ENCODE measurements around the gene CPA5. TPM values are rescaled to one million over a fixed set of nuclear protein-coding genes. Genes with fewer than 3 reads are reported as not detected.
A peak's percentile ranks its signal among the peaks of the same experiment; 100 is the strongest.

Gene CPA5
- total and polyA plus RNA-seq, 2 experiments from 2014 or later: not detected

- Mint-ChIP-seq H3K4me3 (no peak overlapping the region), H3K27ac (no peak overlapping the region)
- TF ChIP-seq, protein P1, sequence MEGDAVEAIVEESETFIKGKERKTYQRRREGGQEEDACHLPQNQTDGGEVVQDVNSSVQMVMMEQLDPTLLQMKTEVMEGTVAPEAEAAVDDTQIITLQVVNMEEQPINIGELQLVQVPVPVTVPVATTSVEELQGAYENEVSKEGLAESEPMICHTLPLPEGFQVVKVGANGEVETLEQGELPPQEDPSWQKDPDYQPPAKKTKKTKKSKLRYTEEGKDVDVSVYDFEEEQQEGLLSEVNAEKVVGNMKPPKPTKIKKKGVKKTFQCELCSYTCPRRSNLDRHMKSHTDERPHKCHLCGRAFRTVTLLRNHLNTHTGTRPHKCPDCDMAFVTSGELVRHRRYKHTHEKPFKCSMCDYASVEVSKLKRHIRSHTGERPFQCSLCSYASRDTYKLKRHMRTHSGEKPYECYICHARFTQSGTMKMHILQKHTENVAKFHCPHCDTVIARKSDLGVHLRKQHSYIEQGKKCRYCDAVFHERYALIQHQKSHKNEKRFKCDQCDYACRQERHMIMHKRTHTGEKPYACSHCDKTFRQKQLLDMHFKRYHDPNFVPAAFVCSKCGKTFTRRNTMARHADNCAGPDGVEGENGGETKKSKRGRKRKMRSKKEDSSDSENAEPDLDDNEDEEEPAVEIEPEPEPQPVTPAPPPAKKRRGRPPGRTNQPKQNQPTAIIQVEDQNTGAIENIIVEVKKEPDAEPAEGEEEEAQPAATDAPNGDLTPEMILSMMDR (conservative IDR thresholded peaks at IDR 0.05; ENCODE audit: low read depth in 2 of 2): peak in 1 of 2 experiments; percentile 22; a peak in 1 of 4 replicates
- TF ChIP-seq ETS1 (IDR thresholded peaks at IDR 0.05): no peak
- TF ChIP-seq, protein P2, sequence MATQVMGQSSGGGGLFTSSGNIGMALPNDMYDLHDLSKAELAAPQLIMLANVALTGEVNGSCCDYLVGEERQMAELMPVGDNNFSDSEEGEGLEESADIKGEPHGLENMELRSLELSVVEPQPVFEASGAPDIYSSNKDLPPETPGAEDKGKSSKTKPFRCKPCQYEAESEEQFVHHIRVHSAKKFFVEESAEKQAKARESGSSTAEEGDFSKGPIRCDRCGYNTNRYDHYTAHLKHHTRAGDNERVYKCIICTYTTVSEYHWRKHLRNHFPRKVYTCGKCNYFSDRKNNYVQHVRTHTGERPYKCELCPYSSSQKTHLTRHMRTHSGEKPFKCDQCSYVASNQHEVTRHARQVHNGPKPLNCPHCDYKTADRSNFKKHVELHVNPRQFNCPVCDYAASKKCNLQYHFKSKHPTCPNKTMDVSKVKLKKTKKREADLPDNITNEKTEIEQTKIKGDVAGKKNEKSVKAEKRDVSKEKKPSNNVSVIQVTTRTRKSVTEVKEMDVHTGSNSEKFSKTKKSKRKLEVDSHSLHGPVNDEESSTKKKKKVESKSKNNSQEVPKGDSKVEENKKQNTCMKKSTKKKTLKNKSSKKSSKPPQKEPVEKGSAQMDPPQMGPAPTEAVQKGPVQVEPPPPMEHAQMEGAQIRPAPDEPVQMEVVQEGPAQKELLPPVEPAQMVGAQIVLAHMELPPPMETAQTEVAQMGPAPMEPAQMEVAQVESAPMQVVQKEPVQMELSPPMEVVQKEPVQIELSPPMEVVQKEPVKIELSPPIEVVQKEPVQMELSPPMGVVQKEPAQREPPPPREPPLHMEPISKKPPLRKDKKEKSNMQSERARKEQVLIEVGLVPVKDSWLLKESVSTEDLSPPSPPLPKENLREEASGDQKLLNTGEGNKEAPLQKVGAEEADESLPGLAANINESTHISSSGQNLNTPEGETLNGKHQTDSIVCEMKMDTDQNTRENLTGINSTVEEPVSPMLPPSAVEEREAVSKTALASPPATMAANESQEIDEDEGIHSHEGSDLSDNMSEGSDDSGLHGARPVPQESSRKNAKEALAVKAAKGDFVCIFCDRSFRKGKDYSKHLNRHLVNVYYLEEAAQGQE (IDR thresholded peaks at IDR 0.05; ENCODE audit: unreplicated experiment): no peak
Measured at GRCh38 chr7:130358471-130358870, 13.9 kb downstream of the CPA5 start.

DNA sequence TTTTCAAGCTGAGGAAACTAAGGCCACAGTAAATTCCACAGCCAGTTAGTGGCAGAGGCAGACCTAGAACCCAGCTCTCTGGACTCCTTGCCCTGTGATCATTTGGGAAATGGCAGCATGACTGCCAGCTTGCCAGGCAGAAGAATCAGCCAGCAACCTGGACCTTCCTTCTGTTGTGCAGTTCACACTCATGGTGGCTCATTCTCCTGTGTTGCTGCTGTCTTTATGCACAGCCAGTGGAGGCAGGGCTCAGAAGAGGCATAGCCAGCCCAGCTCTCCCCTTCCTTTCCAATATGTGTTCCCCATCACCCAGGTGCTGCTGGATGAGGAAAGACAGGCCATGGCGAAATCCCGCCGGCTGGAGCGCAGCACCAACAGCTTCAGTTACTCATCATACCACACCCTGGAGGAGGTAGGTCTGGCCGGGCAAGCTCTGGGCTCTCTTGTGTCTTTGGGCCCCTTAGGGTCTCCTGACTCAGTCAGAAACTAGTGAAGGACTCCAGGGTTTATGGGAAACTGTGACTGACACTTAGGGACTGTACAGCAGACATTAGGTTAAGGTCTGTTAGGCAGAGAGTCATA, 14.8 kb downstream of the CPA5 start:
- Mint-ChIP-seq H3K4me3 (no peak overlapping the region), H3K4me1 (peaks cover 16% of the 10 kb centered on the region), H3K27ac (no peak overlapping the region), H3K27me3 (ENCODE audit: insufficient read depth, low read depth, poor library complexity) (peaks cover 13% of the 10 kb centered on the region), H3K36me3 (ENCODE audit: low read depth) (peaks cover 13% of the 10 kb centered on the region; the same call in 2 of the 3 replicates), H3K9me3 (peaks cover 19% of the 10 kb centered on the region)
- Histone ChIP-seq H3K27me3 (ENCODE audit: insufficient read depth) (no peaks in the 10 kb centered on the region), H3K4me2 (no peak overlapping the region), H3F3A (replicated peaks; ENCODE audit: low read depth) (no peaks in the 10 kb centered on the region), H4K20me1 (replicated peaks; ENCODE audit: insufficient read depth) (no peaks in the 10 kb centered on the region), H2AFZ (no peak overlapping the region), H3K9me2 (ENCODE audit: insufficient read depth) (0 out of 2 replicates have a peak, but pooled peaks cover 5% of the 10 kb centered on the region), H3K4me1 (ENCODE audit: insufficient read depth) (peaks cover 6% of the 10 kb centered on the region), H3K27ac (ENCODE audit: low read depth) (no peak overlapping the region), H3K36me3 (ENCODE audit: insufficient read depth) (no peaks in the 10 kb centered on the region), H3K4me3 (no peak overlapping the region), H3K79me2 (replicated peaks; ENCODE audit: insufficient read depth) (no peaks in the 10 kb centered on the region)
- no peak for ATAC-seq
- no peak for DNase-seq (ENCODE audit: low spot score)
- TF ChIP-seq POLR2AphosphoS5 (IDR thresholded peaks at IDR 0.05; ENCODE audit: low read depth) (no peak), CREB1 (CRISPR knock-in tag; IDR thresholded peaks at IDR 0.05; ENCODE audit: low read depth) (no peak), ZNF114 (CRISPR knock-in tag; IDR thresholded peaks at IDR 0.05) (no peak), ETS1 (IDR thresholded peaks at IDR 0.05) (no peak), JUNB (IDR thresholded peaks at IDR 0.05; ENCODE audit: unreplicated experiment) (no peak), EZH2 (IDR thresholded peaks at IDR 0.05; ENCODE audit: low read depth, unreplicated experiment) (no peak), STAT1 (IDR thresholded peaks at IDR 0.05; ENCODE audit: unreplicated experiment) (no peak), EZH2phosphoT487 (IDR thresholded peaks at IDR 0.05; ENCODE audit: unreplicated experiment) (no peak), ZNF331 (CRISPR knock-in tag; IDR thresholded peaks at IDR 0.05; ENCODE audit: low read depth) (no peak)
- TF ChIP-seq, protein P2 (IDR thresholded peaks at IDR 0.05; ENCODE audit: unreplicated experiment): no peak

More at GRCh38 chr7:130358471-130358870, 13.9 kb downstream of the CPA5 start:
- Histone ChIP-seq H2AFZ (0 out of 2 replicates have a peak overlapping the region, but pooled peaks have one; percentile 32), H3K27me3 (ENCODE audit: insufficient read depth) (no peaks in the 10 kb centered on the region), H3K9me2 (ENCODE audit: insufficient read depth) (0 out of 2 replicates have a peak, but pooled peaks cover 5% of the 10 kb centered on the region), H3K4me1 (ENCODE audit: insufficient read depth) (peaks cover 6% of the 10 kb centered on the region), H3K27ac (ENCODE audit: low read depth) (no peak overlapping the region), H3F3A (replicated peaks; ENCODE audit: low read depth) (no peaks in the 10 kb centered on the region), H3K36me3 (ENCODE audit: insufficient read depth) (no peaks in the 10 kb centered on the region), H3K4me3 (no peak overlapping the region), H3K79me2 (replicated peaks; ENCODE audit: insufficient read depth) (no peaks in the 10 kb centered on the region), H4K20me1 (replicated peaks; ENCODE audit: insufficient read depth) (no peaks in the 10 kb centered on the region), H3K4me2 (no peak overlapping the region)
- DNase-seq (ENCODE audit: low spot score) (no peak), ATAC-seq (no peak)
- Mint-ChIP-seq H3K9me3 (peaks cover 19% of the 10 kb centered on the region), H3K4me1 (peaks cover 18% of the 10 kb centered on the region), H3K36me3 (ENCODE audit: low read depth) (peaks cover 13% of the 10 kb centered on the region; the same call in 2 of the 3 replicates), H3K27me3 (ENCODE audit: insufficient read depth, low read depth, poor library complexity) (peaks cover 16% of the 10 kb centered on the region)

Data from GM23338 (cell line).